Measurements from ENCODE around the gene DAAM1.

The DAAM1 gene

GRCh38 chr14:59251811-59252771, 63.6 kb downstream of the DAAM1 start:
- no peak overlapping the region for H3K23ac ChIP-seq (ENCODE audit: low read depth, low read length, poor library complexity)
- H3K4me3 ChIP-seq (ENCODE audit: low read length in 2 of 2) = no peak overlapping the region
- H3K79me1 ChIP-seq (ENCODE audit: low read depth, low read length) = no peaks in the 10 kb centered on the region
- no peak overlapping the region for H4K91ac ChIP-seq (ENCODE audit: low read depth, low read length, poor library complexity)
- H3K4me1 ChIP-seq (ENCODE audit: control insufficient read depth in 2 of 2, insufficient read depth in 1 of 2, low read depth in 1 of 2, low read length in 2 of 2) = peaks cover 5 to 6% of the 10 kb centered on the region in 2 donors
- H2BK12ac ChIP-seq (ENCODE audit: low read length) = no peak overlapping the region
- H2BK120ac ChIP-seq (ENCODE audit: low read depth, low read length) = no peak overlapping the region
- no peak overlapping the region for H3K14ac ChIP-seq (ENCODE audit: low read length)
- no peak overlapping the region for H2BK5ac ChIP-seq (ENCODE audit: low read length)
- DNase-seq (ENCODE audit: low spot score) = no peak
- no peak overlapping the region for H3K9ac ChIP-seq (ENCODE audit: low read depth, low read length, poor library complexity)
- H3K18ac ChIP-seq (ENCODE audit: low read length) = no peak overlapping the region
- no peak overlapping the region for H4K8ac ChIP-seq (ENCODE audit: low read depth, low read length)
- no peaks in the 10 kb centered on the region for H3K27me3 ChIP-seq (ENCODE audit: control insufficient read depth in 3 of 3, insufficient read depth in 3 of 3, low read depth in 1 of 3, low read length in 3 of 3)
- H3K4ac ChIP-seq (ENCODE audit: low read length) = no peak overlapping the region
- H3K36me3 ChIP-seq (replicated peaks in 1 of 2; ENCODE audit: control insufficient read depth in 2 of 2, insufficient read depth in 2 of 2, low read length in 2 of 2) = no peaks in the 10 kb centered on the region
- H2BK15ac ChIP-seq (ENCODE audit: low read length) = no peak overlapping the region
- WGBS, 2 donors (ENCODE audit: extremely low coverage in 2 of 2, insufficient read length in 2 of 2, insufficient replicate concordance in 1 of 2) = no CpG with 5 or more reads among the region's 5 CpGs
- no peak overlapping the region for H3K4me2 ChIP-seq (ENCODE audit: insufficient read depth, low read length, poor library complexity, severe bottlenecking)
- H2AFZ ChIP-seq (ENCODE audit: low read length) = no peak overlapping the region
- no peak overlapping the region for H3K27ac ChIP-seq (replicated peaks; ENCODE audit: low read length)
- H2AK5ac ChIP-seq (ENCODE audit: low read depth, low read length) = no peak overlapping the region
- peaks cover 0 to 4% of the 10 kb centered on the region in 2 donors for H3K9me3 ChIP-seq (replicated peaks in 1 of 2; ENCODE audit: control insufficient read depth in 2 of 2, insufficient read depth in 1 of 2, low read depth in 1 of 2, low read length in 2 of 2)

- Histone ChIP-seq H2BK15ac (ENCODE audit: low read length) (no peak overlapping the region), H3K18ac (ENCODE audit: low read length) (no peak overlapping the region), H3K27me3 (ENCODE audit: control insufficient read depth in 3 of 3, insufficient read depth in 3 of 3, low read depth in 1 of 3, low read length in 3 of 3) (no peaks in the 10 kb centered on the region), H3K14ac (ENCODE audit: low read length) (no peak overlapping the region), H3K23ac (ENCODE audit: low read depth, low read length, poor library complexity) (no peak overlapping the region), H2BK12ac (ENCODE audit: low read length) (no peak overlapping the region), H3K27ac (replicated peaks; ENCODE audit: low read length) (no peak overlapping the region), H3K9me3 (replicated peaks in 1 of 2; ENCODE audit: control insufficient read depth in 2 of 2, insufficient read depth in 1 of 2, low read depth in 1 of 2, low read length in 2 of 2) (peaks cover 0 to 2% of the 10 kb centered on the region in 2 donors), H3K9ac (ENCODE audit: low read depth, low read length, poor library complexity) (no peak overlapping the region), H3K4ac (ENCODE audit: low read length) (no peak overlapping the region), H2BK5ac (ENCODE audit: low read length) (no peak overlapping the region), H3K79me1 (ENCODE audit: low read depth, low read length) (no peaks in the 10 kb centered on the region), H3K4me2 (ENCODE audit: insufficient read depth, low read length, poor library complexity, severe bottlenecking) (no peak overlapping the region), H2AFZ (ENCODE audit: low read length) (no peak overlapping the region), H4K91ac (ENCODE audit: low read depth, low read length, poor library complexity) (no peak overlapping the region), H2BK120ac (ENCODE audit: low read depth, low read length) (no peak overlapping the region), H4K8ac (ENCODE audit: low read depth, low read length) (no peak overlapping the region), H2AK5ac (ENCODE audit: low read depth, low read length) (no peak overlapping the region), H3K4me1 (ENCODE audit: control insufficient read depth in 2 of 2, insufficient read depth in 1 of 2, low read depth in 1 of 2, low read length in 2 of 2) (peaks cover 5 to 6% of the 10 kb centered on the region in 2 donors), H3K4me3 (ENCODE audit: low read length in 2 of 2) (no peak overlapping the region), H3K36me3 (replicated peaks in 1 of 2; ENCODE audit: control insufficient read depth in 2 of 2, insufficient read depth in 2 of 2, low read length in 2 of 2) (peaks cover 0 to 2% of the 10 kb centered on the region in 2 donors)
- WGBS, 2 donors (ENCODE audit: extremely low coverage in 2 of 2, insufficient read length in 2 of 2, insufficient replicate concordance in 1 of 2) = no CpG with 5 or more reads among the region's 5 CpGs
- DNase-seq (ENCODE audit: low spot score) = no peak
Observed at GRCh38 chr14:59252772-59253500, 64.5 kb downstream of the DAAM1 start.

GRCh38 chr14:59253527-59253926, 65.1 kb downstream of the DAAM1 start:
- Histone ChIP-seq H3K4ac (ENCODE audit: low read length) (no peak overlapping the region), H3K14ac (ENCODE audit: low read length) (no peak overlapping the region), H4K8ac (ENCODE audit: low read depth, low read length) (no peak overlapping the region), H3K4me1 (ENCODE audit: control insufficient read depth in 2 of 2, insufficient read depth in 1 of 2, low read depth in 1 of 2, low read length in 2 of 2) (peaks cover 5 to 6% of the 10 kb centered on the region in 2 donors), H3K4me2 (ENCODE audit: insufficient read depth, low read length, poor library complexity, severe bottlenecking) (no peak overlapping the region), H3K9ac (ENCODE audit: low read depth, low read length, poor library complexity) (no peak overlapping the region), H2BK12ac (ENCODE audit: low read length) (no peak overlapping the region), H3K23ac (ENCODE audit: low read depth, low read length, poor library complexity) (no peak overlapping the region), H3K4me3 (ENCODE audit: low read length in 2 of 2) (no peak overlapping the region), H2BK5ac (ENCODE audit: low read length) (no peak overlapping the region), H3K36me3 (replicated peaks in 1 of 2; ENCODE audit: control insufficient read depth in 2 of 2, insufficient read depth in 2 of 2, low read length in 2 of 2) (peaks cover 0 to 2% of the 10 kb centered on the region in 2 donors), H3K79me1 (ENCODE audit: low read depth, low read length) (no peaks in the 10 kb centered on the region), H3K18ac (ENCODE audit: low read length) (no peak overlapping the region), H3K27me3 (ENCODE audit: control insufficient read depth in 3 of 3, insufficient read depth in 3 of 3, low read depth in 1 of 3, low read length in 3 of 3) (no peaks in the 10 kb centered on the region), H3K27ac (replicated peaks; ENCODE audit: low read length) (no peak overlapping the region), H3K9me3 (replicated peaks in 1 of 2; ENCODE audit: control insufficient read depth in 2 of 2, insufficient read depth in 1 of 2, low read depth in 1 of 2, low read length in 2 of 2) (no peaks in the 10 kb centered on the region), H2AK5ac (ENCODE audit: low read depth, low read length) (no peak overlapping the region), H2BK15ac (ENCODE audit: low read length) (no peak overlapping the region), H2BK120ac (ENCODE audit: low read depth, low read length) (no peak overlapping the region), H4K91ac (ENCODE audit: low read depth, low read length, poor library complexity) (no peak overlapping the region), H2AFZ (ENCODE audit: low read length) (no peak overlapping the region)
- no peak for DNase-seq (ENCODE audit: low spot score)
